Neural cell (in vitro differentiated cells): ENCODE measurements around the gene STMP1.

Source experiments
- EP300 ChIP-seq: fragments of 450-650 bp; conservative IDR thresholded peaks from 2 replicates; pipeline ENCODE4 v1.6.1; 2014; ENCODE audit warnings: antibody characterized with exemption, mild to moderate bottlenecking, moderate library complexity; ENCODE audit not compliant: poor library complexity, severe bottlenecking
- MXI1 ChIP-seq: fragments of 450-650 bp; conservative IDR thresholded peaks from 2 replicates; pipeline ENCODE4 v1.6.1; 2014; ENCODE audit warnings: antibody characterized with exemption, mild to moderate bottlenecking; ENCODE audit not compliant: poor library complexity, severe bottlenecking
- POLR2AphosphoS5 ChIP-seq: IDR thresholded peaks from 2 replicates; pipeline ENCODE4 v1.6.1; 2012
- TF ChIP-seq, protein P1 (sequence below): fragments of 450-650 bp; IDR thresholded peaks from 2 replicates; pipeline ENCODE4 v1.5.1; 2014; ENCODE audit warnings: antibody characterized with exemption, mild to moderate bottlenecking, moderate library complexity; ENCODE audit not compliant: poor library complexity, severe bottlenecking

- TF ChIP-seq EP300 (no peak), MXI1 (no peak), POLR2AphosphoS5 (no peak)
- TF ChIP-seq, protein P1, sequence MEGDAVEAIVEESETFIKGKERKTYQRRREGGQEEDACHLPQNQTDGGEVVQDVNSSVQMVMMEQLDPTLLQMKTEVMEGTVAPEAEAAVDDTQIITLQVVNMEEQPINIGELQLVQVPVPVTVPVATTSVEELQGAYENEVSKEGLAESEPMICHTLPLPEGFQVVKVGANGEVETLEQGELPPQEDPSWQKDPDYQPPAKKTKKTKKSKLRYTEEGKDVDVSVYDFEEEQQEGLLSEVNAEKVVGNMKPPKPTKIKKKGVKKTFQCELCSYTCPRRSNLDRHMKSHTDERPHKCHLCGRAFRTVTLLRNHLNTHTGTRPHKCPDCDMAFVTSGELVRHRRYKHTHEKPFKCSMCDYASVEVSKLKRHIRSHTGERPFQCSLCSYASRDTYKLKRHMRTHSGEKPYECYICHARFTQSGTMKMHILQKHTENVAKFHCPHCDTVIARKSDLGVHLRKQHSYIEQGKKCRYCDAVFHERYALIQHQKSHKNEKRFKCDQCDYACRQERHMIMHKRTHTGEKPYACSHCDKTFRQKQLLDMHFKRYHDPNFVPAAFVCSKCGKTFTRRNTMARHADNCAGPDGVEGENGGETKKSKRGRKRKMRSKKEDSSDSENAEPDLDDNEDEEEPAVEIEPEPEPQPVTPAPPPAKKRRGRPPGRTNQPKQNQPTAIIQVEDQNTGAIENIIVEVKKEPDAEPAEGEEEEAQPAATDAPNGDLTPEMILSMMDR, result no peak
Measured at GRCh38 chr7:135648235-135648634, 14.1 kb upstream of the STMP1 start.
